HG03558 (cell line): ENCODE data around the gene IFT80.

ENCODE experiments used
- ATAC-seq: cut with Tn5 transposase; IDR thresholded peaks from one replicate; pipeline ENCODE4 v1.9.1; 2021; ENCODE audit warnings: moderate number of reproducible peaks; ENCODE audit not compliant: unreplicated experiment; ENCODE audit errors: extremely low read depth

Gene IFT80

GRCh38 chr3:160221019-160221418 lies 178.0 kb downstream of the IFT80 start:
- ATAC-seq = no peak

- ATAC-seq = no peak
Observed at GRCh38 chr3:160220038-160220437, 179.0 kb downstream of the IFT80 start.

- ATAC-seq = no peak
Observed at GRCh38 chr3:160218136-160218535, 180.9 kb downstream of the IFT80 start.

- ATAC-seq = no peak
Observed at GRCh38 chr3:160217675-160218074, 181.3 kb downstream of the IFT80 start.

GRCh38 chr3:160213191-160213590 lies 185.8 kb downstream of the IFT80 start:
- no peak for ATAC-seq

GRCh38 chr3:160210799-160211221 lies 188.2 kb downstream of the IFT80 start:
- no peak for ATAC-seq

GRCh38 chr3:160210341-160210740 lies 188.7 kb downstream of the IFT80 start:
- ATAC-seq = no peak
